GM19328 (cell line): ENCODE measurements around the gene COL3A1.

Source experiments
- ATAC-seq: cut with Tn5 transposase; IDR thresholded peaks from one replicate; pipeline ENCODE4 v1.9.1; 2021; ENCODE audit warnings: mild to moderate bottlenecking, moderate library complexity; ENCODE audit not compliant: unreplicated experiment

The COL3A1 gene

GRCh38 chr2:188975497-188976102 lies 1.4 kb downstream of the COL3A1 start:
- no peak for ATAC-seq

GRCh38 chr2:188976545-188977268 lies 2.5 kb downstream of the COL3A1 start:
- ATAC-seq, result no peak

DNA sequence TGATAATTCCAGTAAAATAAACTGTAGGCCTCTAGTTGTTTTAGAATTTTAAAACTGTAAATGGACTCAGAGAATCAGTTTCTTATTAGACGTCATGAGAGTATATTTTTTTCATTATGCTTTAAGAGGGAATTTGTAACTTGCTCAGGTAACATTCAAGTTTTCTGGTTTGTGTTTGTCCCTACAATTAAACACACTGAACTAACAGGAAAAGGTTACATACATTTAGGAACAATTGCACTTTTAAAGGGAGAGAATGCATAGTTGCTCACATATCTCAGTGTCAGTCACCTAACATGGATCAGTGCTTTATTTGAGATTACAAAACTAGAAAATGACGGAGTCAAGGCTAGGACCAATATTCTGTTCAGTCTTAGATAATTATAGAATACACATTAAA lies 3.1 kb downstream of the COL3A1 start:
- ATAC-seq, result no peak

DNA sequence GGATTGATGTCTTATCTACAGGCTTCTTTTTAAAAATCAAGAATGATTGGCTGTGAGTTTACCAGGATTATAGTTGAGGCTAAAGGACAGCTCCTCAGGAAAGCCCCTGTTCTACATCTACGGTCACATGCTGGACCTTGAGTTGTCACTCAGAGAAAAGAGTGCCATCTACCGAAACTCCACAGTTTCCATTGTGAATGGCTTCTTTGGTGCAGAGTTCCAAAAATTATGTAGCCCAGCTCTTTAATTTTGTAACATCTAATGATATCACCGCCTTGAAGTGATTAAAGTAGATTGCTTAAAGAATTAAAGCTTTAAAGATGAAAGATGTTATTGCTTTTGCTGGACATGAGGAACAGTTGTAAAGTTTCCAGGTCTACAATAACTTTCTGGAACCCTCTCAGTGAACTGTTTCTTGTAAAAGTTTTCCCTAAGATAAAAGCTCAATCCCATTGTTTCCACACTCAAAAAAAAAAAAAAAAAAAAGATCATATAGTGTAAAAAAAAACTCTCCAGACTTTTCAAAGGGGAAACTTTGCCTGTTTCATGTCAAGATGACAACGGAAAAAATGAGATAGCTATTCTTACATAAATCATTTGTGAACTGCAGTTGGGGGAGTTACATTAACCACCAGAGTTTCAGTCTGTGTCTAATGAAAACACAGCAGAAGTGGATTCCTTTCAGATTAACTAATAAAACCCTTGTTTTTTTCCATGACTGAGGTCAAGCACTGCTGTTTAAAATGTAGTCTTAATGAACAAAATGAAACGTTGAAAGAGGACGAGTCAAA lies 4.3 kb downstream of the COL3A1 start:
- ATAC-seq, result peak; percentile 83

- peak; percentile 10 for ATAC-seq
Observed at GRCh38 chr2:188979187-188980114, 5.3 kb downstream of the COL3A1 start.

- no peak for ATAC-seq
Observed at GRCh38 chr2:188983427-188984064, 9.4 kb downstream of the COL3A1 start.

DNA sequence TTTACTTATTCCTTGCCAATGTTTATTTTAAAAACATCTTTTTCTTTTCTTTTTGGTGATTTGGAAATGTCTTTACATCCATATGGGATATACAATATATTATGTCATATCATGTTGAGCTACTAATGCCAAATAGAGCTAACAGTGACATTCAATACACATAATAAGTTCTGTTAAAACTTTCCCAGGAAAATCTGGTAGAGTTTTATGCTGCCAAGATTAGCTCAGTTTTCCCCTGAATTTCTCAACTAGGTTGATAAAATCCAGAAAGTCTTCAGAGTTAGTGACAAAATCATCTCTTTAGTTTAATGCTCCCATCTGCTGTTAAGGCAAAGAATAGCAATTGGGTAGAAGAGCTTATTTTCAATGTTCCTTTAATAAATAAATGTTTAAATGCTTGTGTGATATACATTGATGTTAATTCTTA lies 9.9 kb downstream of the COL3A1 start:
- no peak for ATAC-seq

- no peak for ATAC-seq
Observed at GRCh38 chr2:188984680-188985079, 10.5 kb downstream of the COL3A1 start.

DNA sequence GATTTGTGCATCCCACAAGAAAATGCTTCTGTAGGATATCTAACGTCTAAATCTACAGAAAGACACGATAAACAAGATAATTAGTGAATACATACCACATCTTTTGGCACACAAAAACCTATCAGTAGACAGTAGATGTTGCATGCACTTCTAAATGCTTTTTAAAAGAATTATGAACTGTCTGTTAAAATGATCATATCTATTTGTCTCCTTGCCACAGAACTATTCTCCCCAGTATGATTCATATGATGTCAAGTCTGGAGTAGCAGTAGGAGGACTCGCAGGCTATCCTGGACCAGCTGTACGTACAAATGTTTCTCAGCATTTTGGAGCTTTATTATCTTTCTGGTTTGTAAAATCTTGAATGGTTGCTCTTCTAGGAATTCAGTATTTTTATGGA lies 12.7 kb downstream of the COL3A1 start:
- ATAC-seq, result no peak

GRCh38 chr2:188993247-188993646 lies 19.1 kb downstream of the COL3A1 start:
- ATAC-seq, result no peak

- no peak for ATAC-seq
Observed at GRCh38 chr2:188997263-188997662, 23.1 kb downstream of the COL3A1 start.

- no peak for ATAC-seq
Observed at GRCh38 chr2:189000221-189000620, 26.0 kb downstream of the COL3A1 start.

DNA sequence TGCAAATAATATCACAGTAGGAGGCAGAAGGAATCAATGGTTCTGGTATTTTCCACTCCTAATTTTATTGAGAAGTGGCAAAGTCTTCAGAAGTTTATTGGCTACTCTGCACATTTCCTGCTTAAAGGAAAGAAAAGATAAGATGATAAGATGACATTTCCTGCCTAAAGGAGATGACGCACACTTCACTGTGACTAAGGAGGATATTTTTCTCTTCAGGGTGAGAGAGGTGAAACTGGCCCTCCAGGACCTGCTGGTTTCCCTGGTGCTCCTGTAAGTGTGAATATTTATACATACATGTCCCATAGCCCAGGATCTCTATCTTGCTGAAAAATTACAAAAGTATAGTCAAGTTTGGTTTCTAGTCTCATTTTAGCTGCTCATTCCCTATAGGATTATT lies 27.9 kb downstream of the COL3A1 start:
- no peak for ATAC-seq

DNA sequence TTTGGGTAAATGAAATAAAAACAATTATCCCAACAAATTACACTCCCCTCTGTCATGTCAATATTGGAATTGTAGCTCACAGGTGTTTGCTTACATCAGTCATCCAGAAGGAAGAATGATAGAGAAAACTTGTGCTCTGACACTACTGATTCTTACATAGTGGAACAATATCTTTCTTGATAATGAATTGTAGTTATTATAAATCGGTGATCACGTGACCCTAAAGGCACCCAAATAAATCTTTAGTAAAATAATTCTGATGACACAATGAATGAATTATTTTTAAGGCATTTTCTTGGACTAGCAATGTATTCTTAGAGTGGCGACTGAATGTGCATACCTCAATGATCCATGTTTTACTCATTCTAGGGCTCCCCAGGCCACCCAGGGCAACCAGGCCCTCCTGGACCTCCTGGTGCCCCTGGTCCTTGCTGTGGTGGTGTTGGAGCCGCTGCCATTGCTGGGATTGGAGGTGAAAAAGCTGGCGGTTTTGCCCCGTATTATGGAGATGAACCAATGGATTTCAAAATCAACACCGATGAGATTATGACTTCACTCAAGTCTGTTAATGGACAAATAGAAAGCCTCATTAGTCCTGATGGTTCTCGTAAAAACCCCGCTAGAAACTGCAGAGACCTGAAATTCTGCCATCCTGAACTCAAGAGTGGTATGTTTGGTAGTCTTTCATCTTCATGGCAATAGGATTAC lies 34.5 kb downstream of the COL3A1 start:
- no peak for ATAC-seq

- ATAC-seq, result no peak
Observed at GRCh38 chr2:189010536-189010935, 36.4 kb downstream of the COL3A1 start.

DNA sequence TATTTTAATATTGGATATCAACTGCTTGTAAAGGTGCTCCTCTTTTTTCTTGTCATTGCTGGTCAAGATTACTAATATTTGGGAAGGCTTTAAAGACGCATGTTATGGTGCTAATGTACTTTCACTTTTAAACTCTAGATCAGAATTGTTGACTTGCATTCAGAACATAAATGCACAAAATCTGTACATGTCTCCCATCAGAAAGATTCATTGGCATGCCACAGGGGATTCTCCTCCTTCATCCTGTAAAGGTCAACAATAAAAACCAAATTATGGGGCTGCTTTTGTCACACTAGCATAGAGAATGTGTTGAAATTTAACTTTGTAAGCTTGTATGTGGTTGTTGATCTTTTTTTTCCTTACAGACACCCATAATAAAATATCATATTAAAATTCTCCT lies 38.2 kb downstream of the COL3A1 start:
- no peak for ATAC-seq

- ATAC-seq, result no peak
Observed at GRCh38 chr2:189013031-189013430, 38.9 kb downstream of the COL3A1 start.

DNA sequence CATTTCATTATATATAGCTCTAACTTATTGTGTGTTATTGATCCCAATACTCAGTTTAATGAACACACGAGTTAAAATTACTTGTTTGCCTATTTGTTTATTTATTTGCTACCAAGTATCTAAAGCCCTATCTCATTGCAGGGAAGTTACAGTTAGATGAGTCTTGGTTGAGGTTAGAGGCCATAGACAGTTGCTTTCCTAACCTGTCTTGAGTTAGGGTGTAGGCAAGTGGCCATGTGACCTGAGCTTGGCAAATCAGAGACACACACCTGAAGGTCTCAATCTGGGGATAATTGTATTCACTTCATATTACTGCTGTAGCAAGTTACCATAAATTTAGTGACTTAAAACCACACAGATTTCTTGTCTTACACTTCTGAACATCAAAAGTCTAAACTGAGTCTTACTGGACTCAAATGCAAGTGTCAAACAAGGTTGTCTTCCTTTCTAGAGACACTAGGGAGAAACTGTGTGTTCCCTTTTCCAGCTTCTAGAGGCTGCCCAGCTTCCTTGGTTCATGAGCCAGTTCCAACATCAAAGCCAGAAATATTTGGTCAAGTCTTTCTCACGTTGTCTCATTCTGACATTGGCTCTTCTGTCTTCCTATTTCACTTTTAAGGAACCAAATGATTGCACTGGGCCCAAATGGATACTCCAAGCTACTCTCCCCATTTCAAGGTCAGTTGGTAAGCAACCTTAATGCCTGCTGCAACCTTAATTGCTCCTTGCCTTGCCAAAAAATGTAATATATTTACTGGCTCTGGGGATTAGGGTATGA lies 39.7 kb downstream of the COL3A1 start:
- ATAC-seq, result no peak
